Liver (tissue), 9 donors: ENCODE data around the gene IRAK3. TPM values are rescaled to one million over a fixed set of nuclear protein-coding genes. Genes with fewer than 3 reads are reported as not detected.

Source experiments
- DNase-seq: peaks from one replicate; pipeline ENCODE4 v3.0.0-alpha.2; 2017; ENCODE audit warnings: low spot score
- H3K27ac ChIP-seq, 2 donors: one replicate each; pipeline ENCODE4 v1.7.0; 2013; ENCODE audit warnings: inconsistent platforms in 2 of 2, low read length in 2 of 2, control low read depth in 1 of 2, low read depth in 1 of 2, mild to moderate bottlenecking in 1 of 2
- H3K27me3 ChIP-seq, 4 donors: one replicate each; pipeline versions ENCODE4 v1.6.1 to v1.7.0; 2013; ENCODE audit warnings: low read length in 3 of 4, inconsistent platforms in 1 of 4, mild to moderate bottlenecking in 1 of 4, moderate library complexity in 1 of 4; ENCODE audit not compliant: control insufficient read depth in 4 of 4, insufficient read depth in 4 of 4
- H3K36me3 ChIP-seq, 4 donors: one replicate each; pipeline versions ENCODE4 v1.6.1 to v1.7.0; 2013; ENCODE audit warnings: low read length in 3 of 4, mild to moderate bottlenecking in 3 of 4, low read depth in 1 of 4, moderate library complexity in 1 of 4; ENCODE audit not compliant: control insufficient read depth in 4 of 4, insufficient read depth in 3 of 4
- H3K4me1 ChIP-seq, 4 donors: one replicate each; pipeline versions ENCODE4 v1.6.1 to v1.7.0; 2013; ENCODE audit warnings: low read length in 3 of 4, mild to moderate bottlenecking in 3 of 4, moderate library complexity in 1 of 4; ENCODE audit not compliant: control insufficient read depth in 4 of 4, insufficient read depth in 4 of 4
- H3K4me3 ChIP-seq, 3 donors: one replicate each; pipeline versions ENCODE4 v1.6.1 to v1.7.0; 2013; ENCODE audit warnings: low read length in 3 of 3, control low read depth in 1 of 3, low read depth in 1 of 3, mild to moderate bottlenecking in 1 of 3
- H3K9ac ChIP-seq, 2 donors: one replicate each; pipeline ENCODE4 v1.7.0; 2013; ENCODE audit warnings: low read length in 2 of 2, mild to moderate bottlenecking in 2 of 2, moderate library complexity in 2 of 2, control low read depth in 1 of 2, low read depth in 1 of 2
- H3K9me3 ChIP-seq, 4 donors: one replicate each; pipeline versions ENCODE4 v1.6.1 to v1.7.0; 2013; ENCODE audit warnings: low read length in 3 of 4; ENCODE audit not compliant: control insufficient read depth in 4 of 4
- ATF3 ChIP-seq: IDR thresholded peaks from 2 replicates; pipeline ENCODE4 v1.6.1; 2016; ENCODE audit warnings: antibody characterized with exemption
- CTCF ChIP-seq: fragments of 150-350 bp; IDR thresholded peaks from 2 replicates; pipeline ENCODE4 v1.5.1; 2017; ENCODE audit warnings: improper control_type of control experiment, low read depth, low read length; ENCODE audit not compliant: missing input control
- EGR1 ChIP-seq, 2 donors: IDR thresholded peaks; 2 replicates each; pipeline ENCODE4 v1.6.1; 2016 to 2018; ENCODE audit warnings: antibody characterized with exemption in 2 of 2, low read depth in 2 of 2
- FOXA2 ChIP-seq: IDR thresholded peaks from 2 replicates; pipeline ENCODE4 v1.6.1; 2016; ENCODE audit warnings: antibody characterized with exemption
- GABPA ChIP-seq, 2 donors: IDR thresholded peaks in 1 of 2; conservative IDR thresholded peaks in 1 of 2; 2 replicates each; pipeline ENCODE4 v1.6.1; 2016; ENCODE audit warnings: antibody characterized with exemption in 2 of 2, mild to moderate bottlenecking in 1 of 2, moderate library complexity in 1 of 2
- HNF4A ChIP-seq, 2 donors: conservative IDR thresholded peaks; 2 replicates each; pipeline ENCODE4 v1.6.1; 2016; ENCODE audit warnings: antibody characterized with exemption in 2 of 2, mild to moderate bottlenecking in 2 of 2
- HNF4G ChIP-seq: IDR thresholded peaks from 2 replicates; pipeline ENCODE4 v1.6.1; 2016; ENCODE audit warnings: antibody characterized with exemption
- JUND ChIP-seq, 2 donors: IDR thresholded peaks; 2 replicates each; pipeline ENCODE4 v1.6.1; 2016; ENCODE audit warnings: antibody characterized with exemption in 2 of 2
- MAX ChIP-seq: IDR thresholded peaks from 2 replicates; pipeline ENCODE4 v1.6.1; 2016; ENCODE audit warnings: antibody characterized with exemption
- NR2F2 ChIP-seq: IDR thresholded peaks from 2 replicates; pipeline ENCODE4 v1.6.1; 2016; ENCODE audit warnings: antibody characterized with exemption
- RAD21 ChIP-seq, 2 donors: IDR thresholded peaks; 2 replicates each; pipeline ENCODE4 v1.6.1; 2016; ENCODE audit warnings: antibody characterized with exemption in 2 of 2, mild to moderate bottlenecking in 2 of 2
- REST ChIP-seq: IDR thresholded peaks from 2 replicates; pipeline ENCODE4 v1.6.1; 2016; ENCODE audit warnings: antibody characterized with exemption, mild to moderate bottlenecking
- RXRA ChIP-seq, 2 donors: IDR thresholded peaks; 2 replicates each; pipeline ENCODE4 v1.6.1; 2017 to 2018; ENCODE audit warnings: antibody characterized with exemption in 2 of 2, mild to moderate bottlenecking in 1 of 2
- SP1 ChIP-seq: IDR thresholded peaks from 2 replicates; pipeline ENCODE4 v1.6.1; 2018; ENCODE audit warnings: antibody characterized with exemption, mild to moderate bottlenecking
- TAF1 ChIP-seq: conservative IDR thresholded peaks from 2 replicates; pipeline ENCODE4 v1.6.1; 2016; ENCODE audit warnings: antibody characterized with exemption, mild to moderate bottlenecking
- YY1 ChIP-seq: IDR thresholded peaks from 2 replicates; pipeline ENCODE4 v1.6.1; 2016; ENCODE audit warnings: antibody characterized with exemption, mild to moderate bottlenecking
- WGBS: extraction: QIAGEN DNeasy Blood & Tissue Kit; methylation state at CpG from one replicate; pipeline ENCODE4 v1.1.7; 2013; 5-methylcytosine and 5-hydroxymethylcytosine counted together
- polyA plus RNA-seq, 2 donors: library from polyadenylated mRNA; stranded (reverse) in 1 of 2; unstranded in 1 of 2; fragments of 200-250 nt in 1 of 2; fragments of >200 nt in 1 of 2; fragmentation: Nextera tagmentation in 1 of 2; extraction: Ambion mirVana in 1 of 2; gene quantifications; one replicate each; pipeline versions ENCODE4 v1.2.1 to v1.2.3, GENCODE V29; 2013 to 2015
- total RNA-seq, 2 donors: library from RNA; depleted of rRNA; stranded (reverse); fragments of >200 nt; gene quantifications; one replicate each; pipeline ENCODE4 v1.2.3, GENCODE V29; 2014
- donor health status: healthy.
- donor health status: healthy.
- donor health status: healthy.
- donor health status: healthy.
- donor health status: healthy.

Gene IRAK3
- total and polyA plus RNA-seq, 4 donors: 1.1 to 8.6 (median 3.5) TPM

GRCh38 chr12:66194122-66194521 is 5.1 kb downstream of the IRAK3 start:
- peaks cover 0 to 2% (median 0%) of the 10 kb centered on the region in 4 donors for H3K27me3 ChIP-seq
- H3K36me3 ChIP-seq: no peaks in the 10 kb centered on the region
- H3K27ac ChIP-seq: no peak overlapping the region
- H3K9me3 ChIP-seq: no peaks in the 10 kb centered on the region
- DNase-seq: no peak
- no peak overlapping the region for H3K9ac ChIP-seq
- H3K4me3 ChIP-seq: no peak overlapping the region
- TF ChIP-seq YY1 (no peak), CTCF (no peak), HNF4A (conservative IDR thresholded peaks at IDR 0.05) (no peak), REST (no peak), GABPA (IDR thresholded peaks at IDR 0.05 in 1 of 2, conservative IDR thresholded peaks at IDR 0.05 in 1 of 2) (no peak), RXRA (IDR thresholded peaks at IDR 0.05) (no peak), SP1 (no peak), FOXA2 (no peak), RAD21 (IDR thresholded peaks at IDR 0.05) (no peak), MAX (no peak), EGR1 (IDR thresholded peaks at IDR 0.05; ENCODE audit: low read depth in 2 of 2) (no peak), TAF1 (no peak), ATF3 (no peak)
- peaks cover 0 to 3% (median 0%) of the 10 kb centered on the region in 4 donors for H3K4me1 ChIP-seq
- WGBS: 90% methylated on average over 2 of the region's 2 CpGs

GRCh38 chr12:66195242-66195641 is 6.2 kb downstream of the IRAK3 start:
- no peak overlapping the region for H3K4me3 ChIP-seq
- 78% methylated on average over 6 of the region's 6 CpGs for WGBS
- H3K36me3 ChIP-seq: no peaks in the 10 kb centered on the region
- H3K27ac ChIP-seq: no peak overlapping the region
- peaks cover 0 to 2% (median 0%) of the 10 kb centered on the region in 4 donors for H3K27me3 ChIP-seq
- DNase-seq: no peak
- H3K9me3 ChIP-seq: peaks cover 0 to 3% (median 1%) of the 10 kb centered on the region in 4 donors
- H3K4me1 ChIP-seq: peaks cover 0 to 3% (median 0%) of the 10 kb centered on the region in 4 donors
- no peak overlapping the region for H3K9ac ChIP-seq
- TF ChIP-seq HNF4G: no peak
- no peak for TF ChIP-seq TAF1
- TF ChIP-seq EGR1 (IDR thresholded peaks at IDR 0.05; ENCODE audit: low read depth in 2 of 2): no peak
- TF ChIP-seq CTCF: no peak
- no peak for TF ChIP-seq NR2F2
- no peak for TF ChIP-seq MAX
- TF ChIP-seq JUND (IDR thresholded peaks at IDR 0.05): no peak
- TF ChIP-seq SP1: no peak
- TF ChIP-seq REST: no peak
- no peak for TF ChIP-seq YY1
- no peak for TF ChIP-seq ATF3
- TF ChIP-seq GABPA (IDR thresholded peaks at IDR 0.05 in 1 of 2, conservative IDR thresholded peaks at IDR 0.05 in 1 of 2): no peak
